Colon (tissue), 2 donors: ENCODE results near the gene MYO5B.
"Not testable (repeated sequence)": the region's sequence is repeated elsewhere in the genome, so short reads cannot be mapped to it uniquely, and the experiment has no call there.

Experiments used
- FAIRE-seq: peaks from 2 replicates; lab custom pipeline; 2012; peaks lifted over from hg19 to GRCh38; lab: Jason Lieb, UNC
- donor health status: control.
- donor health status: control.

Gene MYO5B

GRCh38 chr18:50194631-50195532 lies at the start of gene MYO5B:
Gene MYO5B, minus strand, starts transcription at chr18:50195147. Its CDS starts 354 bp downstream, at chr18:50194793.
- no peak for FAIRE-seq

- not testable (repeated sequence) for FAIRE-seq
These were observed 46.8 kb upstream of the MYO5B start for GRCh38 chr18:50241768-50242167.

GRCh38 chr18:50240080-50240563 lies 45.2 kb upstream of the MYO5B start:
- FAIRE-seq: no peak

GRCh38 chr18:50232419-50232818 lies 37.5 kb upstream of the MYO5B start:
- no peak for FAIRE-seq

GRCh38 chr18:50231621-50232020 lies 36.7 kb upstream of the MYO5B start:
- FAIRE-seq: no peak

GRCh38 chr18:50220249-50220648 lies 25.3 kb upstream of the MYO5B start:
- not testable (repeated sequence) for FAIRE-seq

GRCh38 chr18:50218432-50219197 lies 23.7 kb upstream of the MYO5B start:
- no peak for FAIRE-seq

GRCh38 chr18:50209311-50209710 lies 14.4 kb upstream of the MYO5B start:
- FAIRE-seq: no peak

GRCh38 chr18:50207722-50208121 lies 12.8 kb upstream of the MYO5B start:
- no peak for FAIRE-seq

GRCh38 chr18:50203801-50204604 lies 9.1 kb upstream of the MYO5B start:
- no peak for FAIRE-seq

GRCh38 chr18:50201476-50202018 lies 6.6 kb upstream of the MYO5B start:
- no peak for FAIRE-seq

GRCh38 chr18:50199921-50200320 lies 5.0 kb upstream of the MYO5B start:
- FAIRE-seq: no peak

GRCh38 chr18:50199346-50199855 lies 4.5 kb upstream of the MYO5B start:
- FAIRE-seq: no peak

GRCh38 chr18:50196261-50196660 lies 1.3 kb upstream of the MYO5B start:
- FAIRE-seq: no peak

- no peak for FAIRE-seq
These were observed 742 bp upstream of the MYO5B start for GRCh38 chr18:50195689-50196088.

- FAIRE-seq: no peak
These were observed 934 bp downstream of the MYO5B start for GRCh38 chr18:50193796-50194630.

GRCh38 chr18:50192995-50193795 lies 1.8 kb downstream of the MYO5B start:
- no peak for FAIRE-seq

GRCh38 chr18:50190926-50191325 lies 4.0 kb downstream of the MYO5B start:
- FAIRE-seq: no peak

- FAIRE-seq: no peak
These were observed 4.7 kb downstream of the MYO5B start for GRCh38 chr18:50190236-50190635.

GRCh38 chr18:50189160-50189559 lies 5.8 kb downstream of the MYO5B start:
- no peak for FAIRE-seq
